HL-60 (cell line): Measurements from ENCODE around the gene ABLIM1.

Source experiments
- CTCF ChIP-seq: IDR thresholded peaks from one replicate; pipeline ENCODE4 v1.5.1; 2011; ENCODE audit warnings: low read length, control low read depth, inconsistent platforms; ENCODE audit not compliant: insufficient read depth
- GABPA ChIP-seq: IDR thresholded peaks from 2 replicates; pipeline ENCODE4 v1.6.1; 2012; ENCODE audit warnings: low read depth
- POLR2AphosphoS5 ChIP-seq: IDR thresholded peaks from 2 replicates; pipeline ENCODE4 v1.6.1; 2012; ENCODE audit warnings: low read depth
- REST ChIP-seq: IDR thresholded peaks from 2 replicates; pipeline ENCODE4 v1.6.1; 2012; ENCODE audit warnings: low read depth; ENCODE audit not compliant: insufficient replicate concordance
- SPI1 ChIP-seq: IDR thresholded peaks from 2 replicates; pipeline ENCODE4 v1.6.1; 2012; ENCODE audit warnings: low read depth, mild to moderate bottlenecking, borderline replicate concordance

GRCh38 chr10:114444819-114445218, 213.3 kb downstream of the ABLIM1 start:
- TF ChIP-seq POLR2AphosphoS5 = no peak
- TF ChIP-seq CTCF = no peak
- TF ChIP-seq REST = no peak
- TF ChIP-seq GABPA = no peak
- no peak for TF ChIP-seq SPI1
